ENCODE data around the gene ATP2B1. TPM values are rescaled to one million over a fixed set of nuclear protein-coding genes. Genes with fewer than 3 reads are reported as not detected.

Gene ATP2B1
- total RNA-seq, 4 donors from 2014 or later, result 10.9 to 32.4 (median 21.0) TPM

- H3K27ac ChIP-seq, result no peak overlapping the region
- no peak for DNase-seq
- TF ChIP-seq POLR2A (IDR thresholded peaks at IDR 0.05), result no peak
- TF ChIP-seq, protein P1, sequence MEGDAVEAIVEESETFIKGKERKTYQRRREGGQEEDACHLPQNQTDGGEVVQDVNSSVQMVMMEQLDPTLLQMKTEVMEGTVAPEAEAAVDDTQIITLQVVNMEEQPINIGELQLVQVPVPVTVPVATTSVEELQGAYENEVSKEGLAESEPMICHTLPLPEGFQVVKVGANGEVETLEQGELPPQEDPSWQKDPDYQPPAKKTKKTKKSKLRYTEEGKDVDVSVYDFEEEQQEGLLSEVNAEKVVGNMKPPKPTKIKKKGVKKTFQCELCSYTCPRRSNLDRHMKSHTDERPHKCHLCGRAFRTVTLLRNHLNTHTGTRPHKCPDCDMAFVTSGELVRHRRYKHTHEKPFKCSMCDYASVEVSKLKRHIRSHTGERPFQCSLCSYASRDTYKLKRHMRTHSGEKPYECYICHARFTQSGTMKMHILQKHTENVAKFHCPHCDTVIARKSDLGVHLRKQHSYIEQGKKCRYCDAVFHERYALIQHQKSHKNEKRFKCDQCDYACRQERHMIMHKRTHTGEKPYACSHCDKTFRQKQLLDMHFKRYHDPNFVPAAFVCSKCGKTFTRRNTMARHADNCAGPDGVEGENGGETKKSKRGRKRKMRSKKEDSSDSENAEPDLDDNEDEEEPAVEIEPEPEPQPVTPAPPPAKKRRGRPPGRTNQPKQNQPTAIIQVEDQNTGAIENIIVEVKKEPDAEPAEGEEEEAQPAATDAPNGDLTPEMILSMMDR (IDR thresholded peaks at IDR 0.05), result peak; percentile 56 to 92 (median 81)
- H3K4me1 ChIP-seq, result peaks cover 0 to 22% (median 8%) of the 10 kb centered on the region in 3 donors
- H3K36me3 ChIP-seq, result peaks cover 0 to 4% (median 0%) of the 10 kb centered on the region in 3 donors
- no peaks in the 10 kb centered on the region for H3K27me3 ChIP-seq
- 7 to 8% methylated on average over 6 of the region's 6 CpGs for WGBS, 2 donors
- no peaks in the 10 kb centered on the region for H3K9me3 ChIP-seq
- intact Hi-C loops (cut with DNase I), result loop anchor here (10.0 kb wide), 1 partner anchor 562 kb away; no protein-coding TSS in a partner anchor
- H3K4me3 ChIP-seq, result no peak overlapping the region
These were observed 165.6 kb downstream of the ATP2B1 start for GRCh38 chr12:89542912-89543592.

DNA sequence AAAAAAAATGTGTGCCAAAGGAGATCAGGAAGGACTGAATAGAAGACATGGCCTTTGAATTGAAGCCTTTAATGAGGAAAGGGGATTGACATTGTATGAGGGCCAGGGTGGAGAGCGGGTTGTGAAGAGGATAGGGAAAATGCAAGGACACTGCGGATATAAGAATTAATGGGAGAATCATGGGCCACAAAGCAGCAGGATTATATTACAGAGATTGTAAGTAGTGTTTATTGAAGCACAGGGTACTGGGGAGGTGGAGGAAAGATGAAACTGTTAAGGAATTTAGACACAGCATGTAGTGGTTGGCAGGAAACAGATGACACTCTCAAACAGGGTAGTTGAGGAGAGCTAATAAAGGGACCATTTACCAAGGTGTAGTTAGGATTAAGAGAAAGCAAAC is 166.4 kb downstream of the ATP2B1 start:
- no peak overlapping the region for H3K27ac ChIP-seq
- TF ChIP-seq POLR2A (IDR thresholded peaks at IDR 0.05), result no peak
- TF ChIP-seq, protein P1 (IDR thresholded peaks at IDR 0.05), result no peak
- H3K4me3 ChIP-seq, result no peak overlapping the region
- peaks cover 0 to 4% (median 0%) of the 10 kb centered on the region in 3 donors for H3K36me3 ChIP-seq
- DNase-seq, result no peak
- peaks cover 0 to 22% (median 8%) of the 10 kb centered on the region in 3 donors for H3K4me1 ChIP-seq
- WGBS, 2 donors, result 94 to 98% methylated on average over 2 of the region's 2 CpGs
- no peaks in the 10 kb centered on the region for H3K27me3 ChIP-seq
- H3K9me3 ChIP-seq, result no peaks in the 10 kb centered on the region
- intact Hi-C loops (cut with DNase I), result loop anchor here (10.0 kb wide), 1 partner anchor 563 kb away; no protein-coding TSS in a partner anchor

GRCh38 chr12:89540586-89540985 is 168.1 kb downstream of the ATP2B1 start:
- peaks cover 0 to 22% (median 8%) of the 10 kb centered on the region in 3 donors for H3K4me1 ChIP-seq
- H3K4me3 ChIP-seq, result no peak overlapping the region
- no peak overlapping the region for H3K27ac ChIP-seq
- H3K9me3 ChIP-seq, result no peaks in the 10 kb centered on the region
- no peak for DNase-seq
- intact Hi-C loops (cut with DNase I), result loop anchor here (10.0 kb wide), 1 partner anchor 564 kb away; no protein-coding TSS in a partner anchor
- peaks cover 0 to 4% (median 0%) of the 10 kb centered on the region in 3 donors for H3K36me3 ChIP-seq
- TF ChIP-seq, protein P1 (IDR thresholded peaks at IDR 0.05), result no peak
- no peak for TF ChIP-seq POLR2A (IDR thresholded peaks at IDR 0.05)
- no peaks in the 10 kb centered on the region for H3K27me3 ChIP-seq
- WGBS, 2 donors, result 78 to 88% methylated on average over 3 of the region's 3 CpGs

DNA sequence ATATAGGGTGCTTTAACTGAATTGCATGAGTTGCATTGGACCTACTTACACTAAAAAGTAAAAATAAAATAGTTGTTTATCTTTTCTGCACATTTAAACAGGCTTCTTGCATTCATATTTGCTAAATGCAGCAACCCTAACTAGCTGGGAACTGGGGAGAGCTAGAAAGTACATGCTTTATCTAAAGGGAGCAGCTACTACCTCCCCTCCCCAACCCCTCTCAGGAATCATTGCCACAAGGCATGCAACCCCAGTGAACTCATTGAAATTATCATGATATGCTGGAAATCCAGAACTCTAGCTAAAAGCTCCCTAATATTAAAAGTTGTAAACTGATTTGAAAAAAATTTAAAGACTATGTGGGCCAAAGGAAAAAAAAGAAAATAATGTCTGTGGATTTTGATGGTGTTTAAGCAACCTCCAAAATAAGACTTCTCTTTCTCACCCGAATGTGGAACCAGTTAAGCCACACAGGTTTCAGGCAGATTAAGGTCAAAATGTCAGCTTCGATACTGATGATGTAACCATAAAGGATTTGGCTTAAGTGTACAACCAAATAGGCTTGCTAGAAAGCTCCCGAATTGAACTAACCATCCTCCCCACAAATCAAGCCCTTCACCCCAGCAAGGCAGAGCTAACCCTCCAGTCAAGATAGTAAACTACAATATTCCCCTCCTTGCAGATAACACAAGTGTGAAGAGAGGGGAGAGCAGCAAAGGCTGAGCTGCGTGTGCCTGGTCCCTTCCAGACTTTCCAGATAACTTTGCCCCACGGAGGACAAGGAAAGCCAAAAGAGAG is 169.0 kb downstream of the ATP2B1 start:
- intact Hi-C loops (cut with DNase I), result loop anchor here (10.0 kb wide), 1 partner anchor 565 kb away; no protein-coding TSS in a partner anchor
- H3K9me3 ChIP-seq, result no peaks in the 10 kb centered on the region
- TF ChIP-seq POLR2A (IDR thresholded peaks at IDR 0.05), result no peak
- TF ChIP-seq, protein P1 (IDR thresholded peaks at IDR 0.05), result no peak
- WGBS, 2 donors, result 51 to 81% methylated on average over 5 of the region's 5 CpGs
- H3K4me3 ChIP-seq, result no peak overlapping the region
- H3K27me3 ChIP-seq, result no peaks in the 10 kb centered on the region
- DNase-seq, result no peak
- H3K27ac ChIP-seq, result no peak overlapping the region
- peaks cover 0 to 19% (median 4%) of the 10 kb centered on the region in 3 donors for H3K4me1 ChIP-seq
- peaks cover 0 to 4% (median 0%) of the 10 kb centered on the region in 3 donors for H3K36me3 ChIP-seq

- Histone ChIP-seq H3K4me3 (no peak overlapping the region), H3K27me3 (no peaks in the 10 kb centered on the region), H3K4me1 (peaks cover 0 to 15% (median 3%) of the 10 kb centered on the region in 3 donors), H3K9me3 (no peaks in the 10 kb centered on the region), H3K36me3 (peaks cover 0 to 4% (median 0%) of the 10 kb centered on the region in 3 donors), H3K27ac (no peak overlapping the region)
- 91 to 92% methylated on average over 4 of the region's 4 CpGs for WGBS, 2 donors
- intact Hi-C loops (cut with DNase I), result no loop called here
- no peak for TF ChIP-seq POLR2A (IDR thresholded peaks at IDR 0.05)
- TF ChIP-seq, protein P1 (IDR thresholded peaks at IDR 0.05), result no peak
- no peak for DNase-seq
These were observed 169.7 kb downstream of the ATP2B1 start for GRCh38 chr12:89538897-89539296.
